NOMO-1 (cell line): ENCODE data around the gene SAMD4B.
A peak's percentile ranks its signal among the peaks of the same experiment; 100 is the strongest.
"Not testable (repeated sequence)": the region's sequence is repeated elsewhere in the genome, so short reads cannot be mapped to it uniquely, and the experiment has no call there.

Source experiments
- DNase-seq, 2 experiments: peaks; one replicate each; lab custom pipeline; 2025; ENCODE audit not compliant: unreplicated experiment in 2 of 2; lab: John Stamatoyannopoulos, UW

SAMD4B gene

DNA sequence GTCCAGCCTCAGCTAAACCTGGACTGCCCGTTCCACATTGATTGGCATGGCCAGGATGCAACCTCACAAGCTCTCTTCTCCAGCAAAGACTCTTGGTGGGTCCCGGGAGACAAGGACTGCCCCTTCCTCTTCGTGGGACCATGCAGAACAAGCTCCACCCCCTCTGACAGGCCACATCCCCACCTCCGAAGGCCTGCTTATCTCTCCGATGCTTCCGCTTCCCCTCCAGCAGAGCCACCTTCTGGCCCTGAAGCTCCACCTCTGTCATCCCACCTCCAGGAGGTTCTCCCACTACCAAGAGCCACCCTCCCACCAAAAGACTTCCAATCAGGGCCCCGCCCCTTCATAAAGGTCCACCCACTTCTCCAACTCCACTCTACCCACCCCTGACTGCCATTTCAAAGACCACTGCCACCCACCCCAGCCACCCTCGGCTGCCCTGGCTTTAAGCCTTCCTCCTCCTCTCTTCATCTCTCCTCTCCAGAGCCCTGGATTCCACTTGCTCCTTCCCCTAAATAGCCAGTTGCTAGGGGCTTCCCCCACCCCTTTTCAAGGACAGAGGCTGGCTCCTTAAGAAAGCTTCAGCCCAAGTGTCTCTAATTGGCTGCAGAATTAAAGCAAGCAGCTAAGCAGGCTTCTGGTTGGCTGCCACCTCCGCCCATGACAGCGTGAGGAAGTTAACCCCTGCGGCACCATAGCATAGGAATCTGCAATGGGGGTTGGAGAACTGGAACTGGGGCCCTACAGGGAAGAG lies 31.5 kb upstream of the SAMD4B start:
- DNase-seq, result no peak

DNA sequence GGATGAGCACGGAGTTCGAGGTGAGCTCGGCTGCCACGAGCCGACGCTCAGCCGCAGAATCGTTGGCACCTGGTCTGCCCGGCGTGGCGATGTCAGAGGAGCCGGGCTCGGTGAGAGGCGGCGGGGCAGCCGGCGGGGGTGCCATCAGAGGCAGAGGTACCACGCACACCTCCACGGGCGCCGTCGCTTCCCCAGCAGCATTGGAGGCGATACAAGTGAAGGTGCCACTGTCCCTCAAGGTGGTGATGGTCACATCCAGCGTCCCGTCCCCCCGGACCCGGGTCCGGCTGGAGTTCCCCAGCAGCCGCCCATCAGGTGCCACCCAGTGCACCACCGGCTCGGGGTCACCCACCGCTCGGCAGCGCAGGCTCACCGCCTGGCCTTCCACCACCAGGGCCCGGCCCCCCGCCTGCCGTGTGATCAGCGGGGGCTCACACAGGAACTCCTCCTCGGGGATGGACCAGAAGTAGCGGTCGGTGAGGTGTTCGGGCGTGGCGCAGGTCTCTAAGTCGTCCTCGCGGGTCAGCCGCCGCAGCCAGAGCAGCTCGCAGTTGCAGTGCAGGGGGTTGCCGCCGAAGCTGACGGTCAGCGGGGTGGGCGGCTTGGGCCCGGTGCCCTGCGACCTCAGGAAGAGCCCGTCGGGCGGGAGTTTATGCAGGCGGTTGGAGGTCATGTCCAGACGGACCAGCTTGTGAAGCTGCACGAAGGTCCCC lies 28.0 kb upstream of the SAMD4B start:
- DNase-seq, result no peak

DNA sequence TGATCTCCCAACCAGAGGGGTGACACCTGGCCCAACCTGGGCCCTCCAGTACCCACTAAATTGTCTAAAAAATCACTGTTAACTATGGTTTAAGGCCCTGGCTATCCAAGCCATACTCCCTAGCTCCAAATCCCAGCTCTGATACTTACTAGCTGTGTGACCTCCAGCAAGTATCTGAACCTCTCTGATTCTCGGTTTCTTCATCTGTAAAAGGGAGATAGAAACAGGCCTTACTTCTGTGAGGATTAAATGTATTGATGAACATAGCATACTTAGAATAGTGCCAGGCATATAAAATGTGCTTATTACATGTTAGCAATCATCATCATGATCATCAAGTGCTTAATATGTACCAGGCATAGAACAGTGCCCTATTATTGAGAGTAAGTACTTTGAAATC lies 26.3 kb upstream of the SAMD4B start:
- DNase-seq, result no peak

DNA sequence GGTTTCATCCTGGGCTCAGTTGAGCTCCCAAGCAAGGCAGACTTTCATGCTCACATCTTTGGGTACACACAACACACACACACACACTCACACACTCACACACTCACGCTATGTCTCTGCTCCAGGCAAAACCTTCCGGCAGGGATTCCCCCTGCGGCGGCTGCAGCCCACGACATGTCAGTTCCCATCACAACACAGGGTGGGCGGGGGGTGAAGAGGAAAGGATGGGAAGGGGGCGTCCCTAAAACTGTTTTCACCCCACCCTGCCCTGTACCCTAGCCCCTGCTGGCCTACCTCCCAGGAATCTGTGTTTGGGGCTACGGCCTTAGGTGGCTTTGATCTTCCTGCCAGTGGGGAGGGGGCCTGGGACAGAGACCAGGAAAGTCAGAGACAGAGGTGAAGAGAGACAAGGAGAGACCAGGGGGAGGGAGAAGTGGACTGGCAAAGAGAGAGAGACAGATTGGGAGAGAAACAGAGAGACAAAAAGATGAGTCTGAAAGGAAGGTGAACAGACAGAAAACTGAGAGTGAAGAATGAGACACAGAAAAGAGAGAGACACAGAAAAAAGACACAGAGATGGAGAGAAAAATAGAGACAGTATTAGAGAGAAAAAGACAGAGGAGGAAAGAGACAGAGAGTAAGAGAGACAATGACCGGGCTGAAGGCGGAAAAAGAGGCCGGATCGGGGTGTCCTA lies 25.4 kb upstream of the SAMD4B start:
- DNase-seq, result no peak

DNA sequence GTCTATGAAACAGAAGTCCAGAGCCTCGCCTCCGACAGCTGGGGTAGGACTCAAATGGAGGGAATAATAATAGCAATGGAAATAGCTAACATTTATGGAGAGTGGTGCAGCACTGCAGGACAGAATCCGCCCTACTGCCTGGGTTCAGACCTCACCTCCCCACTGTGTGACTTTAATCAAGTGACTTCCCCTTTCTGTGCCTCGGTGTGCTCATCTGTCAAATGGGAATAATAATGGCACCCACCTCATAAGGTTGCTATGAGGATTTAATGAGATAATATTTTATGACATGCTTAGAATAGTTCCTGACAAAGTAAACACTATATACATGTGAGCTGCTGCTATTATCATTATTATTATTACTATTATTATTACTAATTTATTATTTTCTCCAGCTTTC lies 24.7 kb upstream of the SAMD4B start:
- no peak for DNase-seq

DNA sequence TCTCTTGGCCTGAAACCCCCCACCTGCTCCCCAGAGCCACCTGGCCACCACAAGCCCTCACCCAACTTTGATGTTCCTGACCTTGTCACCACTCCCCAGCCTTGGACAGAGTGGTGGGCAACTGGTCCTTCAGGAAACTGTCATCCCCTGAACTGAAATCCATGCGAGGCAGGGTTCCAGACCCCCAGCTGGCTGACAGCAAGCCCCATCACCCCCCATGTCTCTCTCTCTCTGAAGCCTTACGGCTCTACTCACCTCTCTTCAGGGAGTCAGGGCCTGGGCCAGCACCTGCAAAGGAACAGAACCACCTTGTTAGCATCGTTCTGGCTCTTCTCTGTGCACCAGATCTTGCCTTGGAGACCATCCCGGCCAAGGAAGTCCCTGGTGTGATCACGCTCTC lies 24.1 kb upstream of the SAMD4B start:
- no peak for DNase-seq

DNA sequence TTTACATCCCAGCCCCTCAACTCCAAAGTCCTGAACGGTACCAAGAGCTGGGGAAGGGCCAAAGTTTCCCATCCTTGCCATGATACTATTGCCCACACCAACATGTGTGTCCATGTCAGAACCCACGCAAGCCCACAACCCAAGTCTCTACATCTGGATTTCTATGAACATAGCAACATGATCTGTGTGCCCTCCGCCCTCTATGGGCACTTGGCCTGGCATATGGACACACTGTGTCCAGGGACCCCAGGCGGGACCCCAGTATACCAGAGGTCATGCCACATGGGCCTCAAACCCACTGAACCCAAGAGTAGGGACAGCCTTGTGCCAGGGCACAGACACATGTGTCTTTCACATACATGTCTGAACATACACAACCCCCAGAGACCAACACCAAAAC lies 23.5 kb upstream of the SAMD4B start:
- DNase-seq, result no peak

DNA sequence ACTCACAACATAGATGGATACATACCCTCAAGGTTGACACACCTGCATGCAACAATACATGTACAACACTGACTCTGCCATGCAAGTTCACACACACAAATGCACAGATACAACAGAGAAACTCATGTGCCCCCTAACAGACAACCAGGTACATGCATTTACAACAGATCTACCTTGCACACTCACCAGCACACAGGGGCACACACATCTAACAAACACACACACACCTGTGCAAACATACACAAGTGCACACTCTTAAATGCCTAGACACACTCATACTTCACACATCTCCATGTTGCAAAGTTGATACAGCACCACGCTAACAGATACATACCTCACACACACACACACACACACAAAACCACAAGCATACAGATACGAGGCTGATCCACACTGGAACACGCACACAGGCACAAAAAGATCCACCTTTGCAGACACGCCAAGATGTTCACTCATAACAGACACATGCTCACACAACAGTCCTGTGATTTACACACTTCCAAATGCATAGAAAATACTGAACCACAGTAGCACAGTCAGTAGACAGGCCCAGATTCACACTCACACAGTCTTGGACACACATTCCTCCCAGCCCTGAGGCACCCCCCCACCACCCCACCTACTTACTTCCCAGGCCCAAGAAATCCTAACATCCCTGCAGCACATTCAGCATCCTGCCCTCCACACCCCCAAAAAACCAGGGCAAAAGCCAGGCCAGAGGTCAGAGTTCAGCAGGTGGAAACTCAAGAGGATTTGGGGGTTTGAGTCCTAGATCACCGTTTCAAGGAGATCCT lies 22.9 kb upstream of the SAMD4B start:
- no peak for DNase-seq

DNA sequence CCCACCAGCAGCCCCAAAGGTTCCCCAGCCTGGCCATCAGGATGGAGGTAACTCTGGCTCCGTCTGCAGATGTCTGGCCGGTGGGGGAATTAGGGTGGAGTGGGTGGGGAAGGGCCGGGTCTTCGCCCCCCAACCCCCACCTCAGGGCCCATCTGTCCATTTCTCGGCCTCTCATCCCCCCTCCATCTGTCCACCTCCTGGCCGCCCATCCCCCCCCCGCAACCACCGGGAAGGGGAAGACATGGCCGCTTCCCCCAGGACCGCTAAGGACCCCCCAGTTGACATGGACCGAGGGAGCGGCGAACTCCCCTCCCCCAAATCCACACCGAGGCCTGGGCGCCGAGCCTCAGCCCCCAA lies 22.4 kb upstream of the SAMD4B start:
- DNase-seq, result no peak

DNA sequence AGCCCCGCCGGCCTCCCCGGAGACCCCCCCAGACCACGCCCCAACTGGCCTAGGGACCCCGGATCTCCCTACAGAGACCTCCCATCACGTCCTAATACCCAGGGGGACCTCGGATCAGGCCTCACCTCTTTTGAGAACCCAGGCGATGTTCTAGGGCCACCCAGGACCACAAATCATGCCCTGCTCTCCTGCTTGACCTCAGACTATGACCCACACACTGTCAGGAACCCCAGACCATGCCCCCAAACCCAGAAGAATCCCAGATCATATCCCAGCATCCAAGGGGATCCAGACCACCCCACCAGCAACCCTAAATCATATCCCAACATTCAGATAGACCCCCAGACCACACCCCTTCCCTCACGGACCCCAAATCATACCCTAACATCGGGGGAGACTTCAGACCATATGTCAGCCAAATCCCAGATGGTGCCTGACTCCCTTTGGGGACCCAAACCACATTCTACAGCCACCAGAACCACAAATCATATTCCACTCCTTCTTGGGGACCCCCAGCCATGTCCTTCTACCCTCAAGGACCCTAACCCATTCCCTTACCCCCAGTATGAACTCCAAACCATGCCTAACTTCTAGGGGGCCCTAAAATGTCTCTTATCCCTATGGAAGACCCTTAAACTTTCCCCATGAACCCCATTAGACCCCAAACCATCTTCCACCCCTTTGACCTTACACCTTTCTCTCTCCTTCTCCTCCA lies 20.9 kb upstream of the SAMD4B start:
- DNase-seq, result no peak

DNA sequence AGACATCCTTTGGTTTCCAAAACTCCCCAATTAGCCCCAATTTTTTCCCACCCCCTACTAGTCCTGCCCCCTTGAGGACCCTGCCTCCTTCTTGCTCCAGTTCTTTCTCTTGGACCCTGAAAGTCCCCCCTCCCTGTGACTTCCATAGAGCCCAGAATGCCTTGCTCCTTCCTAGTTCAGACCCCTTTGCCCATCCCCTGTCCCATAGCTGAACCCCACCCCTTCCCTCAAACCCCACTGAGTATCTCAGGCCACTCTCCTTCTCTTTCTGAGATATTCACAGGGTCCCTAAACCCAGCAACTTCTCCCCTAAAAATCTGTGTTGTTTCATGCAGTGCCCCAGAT lies 20.4 kb upstream of the SAMD4B start:
- DNase-seq, result no peak

DNA sequence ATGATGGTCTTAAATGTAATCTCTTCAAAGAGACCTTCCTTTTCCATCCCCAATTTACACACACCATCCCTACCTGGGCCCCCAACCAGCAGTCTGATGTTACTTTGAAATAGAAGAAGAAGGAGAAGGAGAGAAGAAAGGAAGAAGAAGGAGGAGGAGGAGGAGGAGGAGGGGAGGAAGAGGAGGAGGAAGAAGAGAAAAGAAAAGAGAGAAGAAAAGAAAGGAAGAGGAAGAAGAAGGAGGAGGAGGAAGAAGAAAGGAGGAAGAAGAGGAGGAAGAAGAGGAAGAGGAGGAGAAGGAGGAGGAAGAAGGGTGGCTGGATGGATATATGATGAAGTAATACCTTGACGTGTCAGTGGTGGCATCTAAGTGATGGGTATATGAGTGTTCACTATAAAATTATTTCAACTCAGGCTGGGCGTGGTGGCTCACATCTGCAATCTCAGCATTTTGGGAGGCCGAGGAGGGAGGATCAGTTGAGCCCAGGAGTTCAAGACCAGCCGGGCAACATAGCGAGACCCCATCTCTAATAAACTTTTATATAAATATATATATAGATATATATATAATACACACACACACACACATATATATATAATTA lies 17.9 kb upstream of the SAMD4B start:
- DNase-seq, result no peak

DNA sequence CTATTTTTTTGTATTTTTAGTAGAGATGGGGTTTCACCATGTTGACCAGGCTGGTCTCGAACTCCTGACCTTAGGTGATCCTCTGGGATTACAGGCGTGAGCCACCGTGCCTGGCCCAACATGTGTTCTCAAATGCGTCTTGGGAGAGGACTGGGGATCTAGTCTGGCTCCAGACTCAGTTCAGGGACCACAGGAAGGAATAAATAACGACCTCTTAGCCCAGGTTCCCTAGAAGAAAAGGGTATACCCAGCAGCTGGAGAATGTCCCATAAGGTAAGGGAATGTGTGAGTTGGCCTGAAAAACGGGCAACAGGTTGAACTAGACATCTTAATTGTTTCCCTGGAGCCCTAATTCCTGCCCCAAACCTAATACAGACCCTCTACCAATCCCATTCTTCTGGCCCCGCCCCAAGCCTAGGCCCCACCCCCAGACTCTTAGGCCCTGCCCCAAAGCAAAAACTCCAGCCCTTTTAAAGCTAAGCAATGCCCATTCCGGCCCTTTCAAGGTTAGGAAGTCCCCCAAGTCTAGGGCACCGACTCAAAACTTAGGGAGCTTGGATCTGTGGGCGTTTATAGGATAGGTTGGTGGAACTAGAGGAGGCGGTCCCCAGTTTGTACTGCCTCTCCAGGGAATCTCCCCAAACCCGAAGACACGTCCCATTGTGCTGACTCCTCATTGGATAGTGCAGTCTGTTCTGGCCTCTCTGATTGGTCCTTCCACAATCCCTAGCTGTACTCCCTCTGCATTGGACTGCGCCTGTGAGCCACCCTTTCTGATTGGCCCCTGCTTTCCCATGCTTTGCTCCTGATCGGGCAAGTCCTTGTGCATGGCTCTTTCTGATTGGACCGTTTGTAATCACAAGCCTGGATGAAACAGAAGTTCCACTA lies 16.2 kb upstream of the SAMD4B start:
- no peak for DNase-seq

DNA sequence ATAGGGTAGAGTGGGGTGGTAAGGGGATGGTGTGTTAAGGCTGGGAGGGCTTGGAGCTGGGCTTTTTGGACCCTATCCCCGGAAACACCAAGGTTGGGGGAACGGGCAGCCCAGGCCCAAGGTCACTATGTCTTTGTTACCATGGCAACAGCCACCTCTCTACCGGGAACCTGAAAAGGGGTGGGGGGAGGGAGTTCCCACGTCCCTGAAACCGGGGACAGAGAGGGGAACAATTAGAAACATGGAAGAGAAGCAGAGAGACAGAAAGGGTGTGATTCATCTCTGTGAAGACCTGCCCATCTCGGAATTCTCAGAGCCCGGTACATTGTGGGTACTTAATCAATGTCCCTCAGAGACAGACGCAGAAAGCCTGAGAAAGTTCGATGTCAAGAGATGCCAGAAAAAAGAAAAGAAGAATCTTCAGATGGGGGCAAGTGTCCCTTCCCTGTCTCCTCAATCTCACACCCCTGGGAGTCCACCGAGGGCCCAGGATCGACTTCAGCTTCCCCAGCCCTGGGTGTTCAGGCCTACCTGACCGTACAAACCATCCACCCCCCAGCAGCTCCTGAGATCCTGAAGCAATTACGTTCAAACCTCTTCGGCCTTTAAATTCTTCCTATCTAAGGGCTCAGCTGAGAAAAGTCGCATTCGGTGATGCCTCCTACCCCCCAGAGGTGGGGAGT lies 14.7 kb upstream of the SAMD4B start:
- DNase-seq, result no peak

DNA sequence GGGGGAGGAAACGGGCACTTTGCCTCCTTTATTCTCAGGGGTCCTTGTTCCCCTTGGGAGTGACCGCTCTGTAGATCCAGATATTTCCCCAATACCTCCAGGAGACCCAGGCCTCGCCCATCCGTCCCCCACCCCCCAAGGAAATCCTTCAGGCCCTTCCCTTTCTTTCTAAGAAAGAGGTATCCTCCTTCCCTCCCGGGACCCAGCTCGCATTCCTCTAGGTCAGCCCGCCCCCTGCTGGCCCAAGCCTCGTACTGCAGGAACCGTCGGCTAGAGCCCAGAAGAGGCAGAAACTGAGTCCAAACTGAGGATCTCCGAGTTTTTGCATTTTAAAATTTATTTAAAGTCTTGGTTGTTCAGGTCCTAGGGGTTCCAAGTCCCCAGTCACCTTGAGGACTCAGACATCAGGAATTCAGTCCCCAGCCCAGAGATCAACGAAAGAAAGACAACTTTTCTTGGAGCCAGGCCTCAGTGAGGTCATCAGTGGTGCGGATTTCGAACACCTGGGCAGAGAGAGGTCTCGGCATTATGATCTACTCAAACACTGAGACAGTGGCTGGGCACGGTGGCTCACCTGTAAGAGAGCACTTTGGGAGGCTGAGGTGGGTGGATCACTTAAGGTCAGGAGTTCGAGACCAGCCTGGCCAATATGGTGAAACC lies 14.0 kb upstream of the SAMD4B start:
- peak; percentile 18 to 21 for DNase-seq

DNA sequence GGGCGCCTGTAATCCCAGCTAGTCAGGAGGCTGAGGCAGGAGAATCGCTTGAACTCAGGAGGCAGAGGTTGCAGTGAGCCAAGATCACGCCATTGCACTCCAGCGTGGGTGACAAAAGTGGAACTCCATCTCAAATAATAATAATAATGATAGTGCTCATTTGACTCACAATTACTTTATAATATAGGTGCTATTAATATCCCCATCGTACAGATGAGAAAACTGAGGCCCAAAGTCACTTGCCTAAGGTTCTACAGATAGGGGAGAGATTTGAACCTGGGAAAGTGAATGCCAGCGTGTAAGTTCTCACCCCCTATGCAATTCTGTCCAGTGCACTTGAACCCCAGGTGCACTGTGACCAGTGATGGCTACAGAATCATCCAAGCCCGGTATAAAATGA lies 12.3 kb upstream of the SAMD4B start:
- no peak for DNase-seq

DNA sequence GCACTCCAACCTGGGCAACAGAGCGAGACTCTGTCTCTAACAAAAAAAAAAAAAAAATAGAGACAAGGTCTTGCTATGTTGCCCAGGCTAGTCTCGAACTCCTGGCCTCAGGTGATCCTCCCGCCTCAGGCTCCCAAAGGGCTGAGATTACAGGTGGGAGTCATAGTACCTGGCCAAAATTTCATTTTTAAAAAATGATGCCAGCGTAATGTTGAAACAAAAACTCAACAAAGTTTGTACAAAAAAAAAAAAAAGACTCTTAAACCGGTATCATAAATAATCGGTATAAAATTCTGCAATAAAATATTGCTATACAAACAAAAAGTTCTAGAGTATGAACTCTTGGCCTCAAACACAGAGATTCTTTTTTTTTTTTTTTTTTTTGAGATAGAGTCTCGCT lies 9.9 kb upstream of the SAMD4B start:
- no peak for DNase-seq

DNA sequence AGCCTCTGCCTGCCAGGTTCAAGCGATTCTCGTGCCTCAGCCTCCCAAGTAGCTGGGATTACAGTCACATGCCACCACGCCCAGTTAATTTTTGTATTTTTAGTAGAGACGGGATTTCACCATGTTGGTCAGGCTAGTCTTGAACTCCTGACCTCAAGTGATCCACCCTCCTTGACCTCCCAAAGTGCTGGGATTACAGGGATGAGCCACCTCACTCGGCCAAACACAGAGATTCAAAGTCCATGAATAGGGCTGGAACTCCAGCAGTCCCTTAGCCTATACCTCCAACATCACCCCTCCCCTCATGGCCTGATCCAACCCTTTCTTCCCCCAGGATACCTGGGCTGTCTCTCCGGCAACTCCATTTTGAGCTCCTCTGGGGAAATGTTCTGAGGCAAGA lies 9.5 kb upstream of the SAMD4B start:
- not testable (repeated sequence) for DNase-seq
